Measurements from ENCODE around the gene CYP4F22. TPM values are rescaled to one million over a fixed set of nuclear protein-coding genes. Genes with fewer than 3 reads are reported as not detected.

Gene CYP4F22
- total RNA-seq, 4 donors from 2014 or later, result 65.3 to 119 (median 96.1) TPM

DNA sequence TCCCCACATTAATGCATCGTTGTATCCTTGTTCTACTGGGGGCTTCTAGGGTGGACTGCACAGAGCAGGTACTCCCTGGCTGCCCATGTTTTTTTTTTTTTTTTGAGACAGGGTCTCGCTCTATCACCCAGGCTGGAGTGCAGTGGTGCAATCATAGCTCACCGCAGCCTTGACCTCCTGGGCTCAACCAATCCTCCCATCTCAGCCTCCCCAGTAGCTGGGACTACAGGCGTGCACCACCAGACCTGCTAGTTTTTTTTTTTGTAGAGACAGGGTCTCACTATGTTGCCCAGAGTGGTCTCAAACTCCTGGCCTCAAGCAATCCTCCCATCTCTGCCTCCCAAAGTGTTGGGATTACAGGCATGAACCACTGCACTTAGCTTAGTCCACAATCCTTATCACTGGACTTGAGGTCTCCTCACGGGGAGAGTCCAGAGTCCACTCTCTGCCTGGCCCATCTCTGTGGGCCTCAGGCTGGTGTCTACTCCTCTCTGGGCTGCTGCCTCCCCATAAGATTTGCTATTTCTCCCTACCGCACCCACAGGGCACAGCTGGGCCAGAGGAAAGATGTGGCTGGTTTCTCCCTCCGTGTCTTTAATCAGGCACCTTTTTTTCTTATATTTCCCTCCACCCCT is 56.3 kb downstream of the CYP4F22 start:
- WGBS, 2 donors, result 80 to 86% methylated on average over 7 of the region's 7 CpGs
- intact Hi-C loops (cut with DNase I; ENCODE audit: low total_unique reads), result no loop called here
- H3K4me3 ChIP-seq (ENCODE audit: low read depth, poor library complexity, severe bottlenecking), result no peak overlapping the region
- no peak for TF ChIP-seq POLR2A (IDR thresholded peaks at IDR 0.05)
- TF ChIP-seq, protein P1, sequence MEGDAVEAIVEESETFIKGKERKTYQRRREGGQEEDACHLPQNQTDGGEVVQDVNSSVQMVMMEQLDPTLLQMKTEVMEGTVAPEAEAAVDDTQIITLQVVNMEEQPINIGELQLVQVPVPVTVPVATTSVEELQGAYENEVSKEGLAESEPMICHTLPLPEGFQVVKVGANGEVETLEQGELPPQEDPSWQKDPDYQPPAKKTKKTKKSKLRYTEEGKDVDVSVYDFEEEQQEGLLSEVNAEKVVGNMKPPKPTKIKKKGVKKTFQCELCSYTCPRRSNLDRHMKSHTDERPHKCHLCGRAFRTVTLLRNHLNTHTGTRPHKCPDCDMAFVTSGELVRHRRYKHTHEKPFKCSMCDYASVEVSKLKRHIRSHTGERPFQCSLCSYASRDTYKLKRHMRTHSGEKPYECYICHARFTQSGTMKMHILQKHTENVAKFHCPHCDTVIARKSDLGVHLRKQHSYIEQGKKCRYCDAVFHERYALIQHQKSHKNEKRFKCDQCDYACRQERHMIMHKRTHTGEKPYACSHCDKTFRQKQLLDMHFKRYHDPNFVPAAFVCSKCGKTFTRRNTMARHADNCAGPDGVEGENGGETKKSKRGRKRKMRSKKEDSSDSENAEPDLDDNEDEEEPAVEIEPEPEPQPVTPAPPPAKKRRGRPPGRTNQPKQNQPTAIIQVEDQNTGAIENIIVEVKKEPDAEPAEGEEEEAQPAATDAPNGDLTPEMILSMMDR (IDR thresholded peaks at IDR 0.05), result no peak
- no peak for DNase-seq (ENCODE audit: low spot score in 2 of 2)

DNA sequence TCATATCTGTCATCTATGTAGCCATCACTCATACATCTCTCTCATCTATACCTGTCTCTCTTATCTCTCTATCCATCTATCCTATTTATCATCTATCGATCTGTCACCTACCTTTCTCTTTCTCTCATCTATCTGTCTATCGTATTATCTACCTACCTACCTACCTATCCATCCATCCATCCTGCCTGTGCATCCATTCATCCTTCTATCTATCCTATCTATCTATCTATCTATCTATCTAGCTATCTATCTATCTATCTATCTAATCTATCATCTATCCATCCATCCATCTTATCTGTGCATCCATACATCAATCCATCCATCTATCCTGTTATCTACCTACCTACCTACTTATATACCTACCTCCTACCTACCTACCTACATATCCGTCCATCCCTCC is 62.1 kb downstream of the CYP4F22 start:
- TF ChIP-seq, protein P1 (IDR thresholded peaks at IDR 0.05), result no peak
- TF ChIP-seq POLR2A (IDR thresholded peaks at IDR 0.05), result no peak
- no peak for DNase-seq (ENCODE audit: low spot score in 2 of 2)
- 78 to 88% methylated on average over 3 of the region's 3 CpGs for WGBS, 2 donors
- intact Hi-C loops (cut with DNase I; ENCODE audit: low total_unique reads), result no loop called here
- no peak overlapping the region for H3K4me3 ChIP-seq (ENCODE audit: low read depth, poor library complexity, severe bottlenecking)

DNA sequence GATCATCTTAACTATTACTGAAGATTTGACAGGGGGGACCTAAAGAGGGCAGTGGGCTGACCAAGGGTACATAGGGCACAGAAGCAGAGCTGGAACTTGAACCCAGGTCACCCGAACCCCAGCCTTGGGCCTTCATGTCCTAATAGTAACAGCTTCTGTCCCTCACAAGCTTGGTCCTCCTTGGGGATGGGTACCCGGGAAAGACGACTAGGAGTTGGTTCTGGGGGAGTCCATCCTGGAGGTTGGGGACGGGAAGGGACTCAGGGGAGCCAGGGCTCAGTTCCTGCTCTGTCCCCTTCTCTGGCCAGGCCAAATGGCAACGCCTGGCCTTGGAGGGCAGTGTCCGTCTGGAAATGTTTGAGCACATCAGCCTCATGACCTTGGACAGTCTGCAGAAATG is 67.1 kb downstream of the CYP4F22 start:
- peak in 1 of 2 donors; percentile 80 for DNase-seq (ENCODE audit: low spot score in 2 of 2)
- TF ChIP-seq, protein P1 (IDR thresholded peaks at IDR 0.05), result no peak
- TF ChIP-seq POLR2A (IDR thresholded peaks at IDR 0.05), result no peak
- WGBS, 2 donors, result 61 to 67% methylated on average over 6 of the region's 6 CpGs
- intact Hi-C loops (cut with DNase I; ENCODE audit: low total_unique reads), result no loop called here
- no peak overlapping the region for H3K4me3 ChIP-seq (ENCODE audit: low read depth, poor library complexity, severe bottlenecking)

DNA sequence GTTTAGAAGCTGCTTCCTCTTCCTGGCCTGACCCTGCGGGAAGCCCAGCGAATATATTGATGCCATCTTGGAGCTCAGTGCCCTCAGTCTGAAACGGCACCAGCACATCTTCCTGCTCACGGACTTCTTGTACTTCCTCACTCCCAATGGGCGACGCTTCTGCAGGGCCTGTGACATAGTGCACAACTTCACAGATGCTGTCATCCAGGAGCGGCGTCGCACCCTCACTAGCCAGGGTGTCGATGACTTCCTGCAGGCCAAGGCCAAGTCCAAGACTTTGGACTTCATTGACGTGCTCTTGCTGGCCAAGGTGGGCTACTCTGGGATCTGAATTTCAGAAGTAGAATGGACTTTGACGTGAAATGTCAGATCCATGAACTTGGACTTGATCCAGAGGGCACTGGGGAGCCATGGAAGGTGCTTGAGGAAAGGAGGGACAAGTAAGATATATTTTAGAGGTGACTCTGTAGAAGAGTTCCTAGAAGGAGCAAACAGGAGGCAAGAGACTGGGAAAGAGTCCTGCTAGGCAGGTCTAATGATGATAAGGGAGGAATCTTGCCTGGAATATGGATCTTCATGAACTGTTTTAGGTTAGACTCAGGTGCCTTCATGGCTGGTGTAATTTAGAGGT is 68.3 kb downstream of the CYP4F22 start:
- intact Hi-C loops (cut with DNase I; ENCODE audit: low total_unique reads), result no loop called here
- DNase-seq (ENCODE audit: low spot score in 2 of 2), result peak in 1 of 2 donors; percentile 46
- TF ChIP-seq, protein P1 (IDR thresholded peaks at IDR 0.05), result no peak
- TF ChIP-seq POLR2A (IDR thresholded peaks at IDR 0.05), result no peak
- H3K4me3 ChIP-seq (ENCODE audit: low read depth, poor library complexity, severe bottlenecking), result no peak overlapping the region
- 79 to 82% methylated on average over 12 of the region's 12 CpGs for WGBS, 2 donors

DNA sequence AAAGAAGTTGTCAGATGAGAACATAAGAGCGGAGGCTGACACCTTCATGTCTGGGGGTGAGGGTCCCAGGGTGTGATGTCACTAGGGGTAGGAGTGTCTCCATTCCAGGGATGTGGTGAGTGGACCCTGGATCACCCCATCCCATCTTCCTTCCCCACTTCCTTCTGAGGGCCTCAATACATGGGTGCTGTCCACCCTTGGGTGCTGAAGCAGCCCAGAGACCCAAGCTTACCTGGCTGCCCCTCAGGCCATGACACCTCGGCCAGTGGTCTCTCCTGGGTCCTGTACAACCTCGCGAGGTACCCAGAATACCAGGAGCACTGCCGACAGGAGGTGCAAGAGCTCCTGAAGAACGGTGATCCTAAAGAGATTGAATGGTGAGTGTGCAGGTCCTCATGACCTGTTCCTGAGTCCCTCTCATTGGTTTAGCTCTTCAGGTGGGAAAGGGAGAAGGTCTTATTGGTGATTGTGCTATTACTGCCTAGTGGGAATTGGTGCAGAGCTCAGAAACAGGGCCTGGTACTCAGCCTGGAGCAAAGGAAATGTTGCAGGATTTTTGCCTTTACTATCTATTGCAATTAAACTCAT is 69.0 kb downstream of the CYP4F22 start:
- intact Hi-C loops (cut with DNase I; ENCODE audit: low total_unique reads), result no loop called here
- H3K4me3 ChIP-seq (ENCODE audit: low read depth, poor library complexity, severe bottlenecking), result no peak overlapping the region
- peak in 1 of 2 donors; percentile 46 for DNase-seq (ENCODE audit: low spot score in 2 of 2)
- 61 to 72% methylated on average over 6 of the region's 6 CpGs for WGBS, 2 donors
- TF ChIP-seq, protein P1 (IDR thresholded peaks at IDR 0.05), result no peak
- no peak for TF ChIP-seq POLR2A (IDR thresholded peaks at IDR 0.05)
